ENCODE data around the gene THBS3. TPM values are rescaled to one million over a fixed set of nuclear protein-coding genes. Genes with fewer than 3 reads are reported as not detected.

THBS3 gene
- total and polyA plus RNA-seq, 2 of the 13 experiments (the other 11 are each of a cell fraction or from before 2014, with no cell fraction given): 0.86 to 3.6 TPM

DNA sequence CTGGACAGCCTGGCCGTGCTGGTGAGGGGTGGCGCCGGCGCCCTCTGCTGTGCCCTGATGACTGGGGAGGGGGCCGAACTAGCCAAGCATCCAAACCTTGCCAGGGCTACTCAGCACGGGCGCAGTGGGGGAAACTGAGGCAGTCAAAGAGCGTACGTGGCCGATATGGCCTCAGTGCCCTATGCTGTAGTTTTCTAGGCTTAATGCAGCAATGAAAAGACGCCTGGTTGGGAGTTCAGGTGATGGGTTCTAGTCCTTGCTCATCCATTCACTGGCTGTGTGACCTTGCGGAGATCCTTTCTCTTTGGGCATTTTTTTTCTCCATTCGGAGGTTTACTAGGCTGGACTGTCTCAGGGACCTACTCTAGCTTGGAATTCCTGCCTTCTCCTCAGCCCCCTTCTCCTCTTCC, 1.6 kb upstream of the THBS3 start (continued):
- TF ChIP-seq MAZ (IDR thresholded peaks at IDR 0.05; ENCODE audit: borderline replicate concordance, low read depth, low read length) (no peak; the same call in 1 of the 2 replicates), MAZ (CRISPR knock-in tag; IDR thresholded peaks at IDR 0.05; ENCODE audit: low read depth) (peak; percentile 30), ARNT (IDR thresholded peaks at IDR 0.05) (no peak), HDAC2 (CRISPR knock-in tag; IDR thresholded peaks at IDR 0.05) (no peak), ZNF235 (CRISPR knock-in tag; IDR thresholded peaks at IDR 0.05; ENCODE audit: borderline replicate concordance) (no peak), U2AF2 (IDR thresholded peaks at IDR 0.05; ENCODE audit: low read depth, low read length) (no peak), ZNF691 (CRISPR knock-in tag; IDR thresholded peaks at IDR 0.05; ENCODE audit: borderline replicate concordance, low read depth) (0 out of 2 replicates have a peak, but pooled peaks have one; percentile 53), NR2C2 (CRISPR knock-in tag; IDR thresholded peaks at IDR 0.05; ENCODE audit: borderline replicate concordance) (peak; percentile 90), ZNF121 (CRISPR knock-in tag; IDR thresholded peaks at IDR 0.05) (no peak), RFX1 (IDR thresholded peaks at IDR 0.05) (no peak), U2AF1 (optimal IDR thresholded peaks at IDR 0.05; ENCODE audit: low read depth, low read length) (no peak), PAF1 (CRISPR knock-in tag; IDR thresholded peaks at IDR 0.05) (no peak), ZNF547 (CRISPR knock-in tag; IDR thresholded peaks at IDR 0.05) (no peak), BCL6 (CRISPR knock-in tag; IDR thresholded peaks at IDR 0.05) (no peak), SRF (IDR thresholded peaks at IDR 0.05; ENCODE audit: low read depth, low read length) (no peak), NFAT5 (CRISPR knock-in tag; IDR thresholded peaks at IDR 0.05) (no peak), ELF3 (CRISPR knock-in tag; IDR thresholded peaks at IDR 0.05) (no peak), ZNF224 (CRISPR knock-in tag; IDR thresholded peaks at IDR 0.05) (no peak), HES4 (CRISPR knock-in tag; IDR thresholded peaks at IDR 0.05; ENCODE audit: borderline replicate concordance) (0 out of 2 replicates have a peak, but pooled peaks have one; percentile 20), MEIS1 (CRISPR knock-in tag; IDR thresholded peaks at IDR 0.05; ENCODE audit: borderline replicate concordance) (no peak), ZNF616 (CRISPR knock-in tag; IDR thresholded peaks at IDR 0.05; ENCODE audit: low read depth) (no peak), FOXK2 (IDR thresholded peaks at IDR 0.05) (no peak), ZNF761 (CRISPR knock-in tag; conservative IDR thresholded peaks at IDR 0.05) (no peak), ZNF549 (CRISPR knock-in tag; IDR thresholded peaks at IDR 0.05) (no peak), ELF1 (CRISPR knock-in tag; IDR thresholded peaks at IDR 0.05) (no peak), ISL2 (CRISPR knock-in tag; IDR thresholded peaks at IDR 0.05) (no peak), STAT5B (CRISPR knock-in tag; IDR thresholded peaks at IDR 0.05) (no peak)
- TF ChIP-seq, protein P1, sequence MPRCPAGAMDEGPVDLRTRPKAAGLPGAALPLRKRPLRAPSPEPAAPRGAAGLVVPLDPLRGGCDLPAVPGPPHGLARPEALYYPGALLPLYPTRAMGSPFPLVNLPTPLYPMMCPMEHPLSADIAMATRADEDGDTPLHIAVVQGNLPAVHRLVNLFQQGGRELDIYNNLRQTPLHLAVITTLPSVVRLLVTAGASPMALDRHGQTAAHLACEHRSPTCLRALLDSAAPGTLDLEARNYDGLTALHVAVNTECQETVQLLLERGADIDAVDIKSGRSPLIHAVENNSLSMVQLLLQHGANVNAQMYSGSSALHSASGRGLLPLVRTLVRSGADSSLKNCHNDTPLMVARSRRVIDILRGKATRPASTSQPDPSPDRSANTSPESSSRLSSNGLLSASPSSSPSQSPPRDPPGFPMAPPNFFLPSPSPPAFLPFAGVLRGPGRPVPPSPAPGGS (CRISPR knock-in tag; IDR thresholded peaks at IDR 0.05): no peak
